ENCODE results near the gene HLTF. TPM values are rescaled to one million over a fixed set of nuclear protein-coding genes. Genes with fewer than 3 reads are reported as not detected.
A peak's percentile ranks its signal among the peaks of the same experiment; 100 is the strongest.
"Not testable (repeated sequence)": the region's sequence is repeated elsewhere in the genome, so short reads cannot be mapped to it uniquely, and the experiment has no call there.

Gene HLTF
- total RNA-seq, 1 donor from 2014 or later = 12.9 TPM

- FAIRE-seq (no peak), DNase-seq (ENCODE audit: low read depth) (no peak)
- no peak for TF ChIP-seq CTCF (IDR thresholded peaks at IDR 0.05; ENCODE audit: insufficient read depth, low read length, severe bottlenecking)
- no peaks in the 10 kb centered on the region for H3K27me3 ChIP-seq (ENCODE audit: control insufficient read depth, insufficient read depth, low read length)
- H3K4me3 ChIP-seq (ENCODE audit: low read depth, low read length) = no peak overlapping the region
- peaks cover 2% of the 10 kb centered on the region for H3K36me3 ChIP-seq (ENCODE audit: control insufficient read depth, insufficient read depth, low read length)
These were observed 88.7 kb downstream of the HLTF start for GRCh38 chr3:148997623-148998022.

- Histone ChIP-seq H3K4me3 (ENCODE audit: low read depth, low read length) (no peak overlapping the region), H3K36me3 (ENCODE audit: control insufficient read depth, insufficient read depth, low read length) (peaks cover 2% of the 10 kb centered on the region), H3K27me3 (ENCODE audit: control insufficient read depth, insufficient read depth, low read length) (no peaks in the 10 kb centered on the region)
- no peak for TF ChIP-seq CTCF (IDR thresholded peaks at IDR 0.05; ENCODE audit: insufficient read depth, low read length, severe bottlenecking)
- DNase-seq (ENCODE audit: low read depth) (no peak), FAIRE-seq (no peak)
These were observed 93.6 kb downstream of the HLTF start for GRCh38 chr3:148992635-148993255.

- peaks cover 2% of the 10 kb centered on the region for H3K36me3 ChIP-seq (ENCODE audit: control insufficient read depth, insufficient read depth, low read length)
- DNase-seq (ENCODE audit: low read depth) (peak; percentile 8), FAIRE-seq (no peak)
- peak overlapping the region; percentile 92 for H3K4me3 ChIP-seq (ENCODE audit: low read depth, low read length)
- no peak for TF ChIP-seq CTCF (IDR thresholded peaks at IDR 0.05; ENCODE audit: insufficient read depth, low read length, severe bottlenecking)
- no peaks in the 10 kb centered on the region for H3K27me3 ChIP-seq (ENCODE audit: control insufficient read depth, insufficient read depth, low read length)
These were observed 94.2 kb downstream of the HLTF start for GRCh38 chr3:148992027-148992634.

- peak; percentile 6 for TF ChIP-seq CTCF (IDR thresholded peaks at IDR 0.05; ENCODE audit: insufficient read depth, low read length, severe bottlenecking)
- FAIRE-seq = no peak
- peak; percentile 62 for DNase-seq (ENCODE audit: low read depth)
These were observed 94.9 kb downstream of the HLTF start, which contains the start of gene GYG1 for GRCh38 chr3:148991219-148992026. Gene GYG1, plus strand, starts transcription at chr3:148991540. Its CDS starts 101 bp downstream, at chr3:148991641.

GRCh38 chr3:148990236-148990635 lies 96.1 kb downstream of the HLTF start:
- no peak for TF ChIP-seq CTCF (IDR thresholded peaks at IDR 0.05; ENCODE audit: insufficient read depth, low read length, severe bottlenecking)
- FAIRE-seq = no peak
- peaks cover 2% of the 10 kb centered on the region for H3K36me3 ChIP-seq (ENCODE audit: control insufficient read depth, insufficient read depth, low read length)

More at GRCh38 chr3:148991219-148992026, 94.9 kb downstream of the HLTF start, which contains the start of gene GYG1:
- Histone ChIP-seq H3K4me3 (ENCODE audit: low read depth, low read length) (peak within 1 kb of the TSS; percentile 92), H3K36me3 (ENCODE audit: control insufficient read depth, insufficient read depth, low read length) (peaks cover 2% of the 10 kb centered on the region), H3K27me3 (ENCODE audit: control insufficient read depth, insufficient read depth, low read length) (no peaks in the 10 kb centered on the region)

GRCh38 chr3:148987551-148987950 lies 98.8 kb downstream of the HLTF start:
- not testable (repeated sequence) for H3K27me3 ChIP-seq (ENCODE audit: control insufficient read depth, insufficient read depth, low read length); H3K4me3 ChIP-seq (ENCODE audit: low read depth, low read length); FAIRE-seq; DNase-seq (ENCODE audit: low read depth); H3K36me3 ChIP-seq (ENCODE audit: control insufficient read depth, insufficient read depth, low read length)

More at GRCh38 chr3:148990236-148990635, 96.1 kb downstream of the HLTF start:
- H3K27me3 ChIP-seq (ENCODE audit: control insufficient read depth, insufficient read depth, low read length) = no peaks in the 10 kb centered on the region
- no peak for DNase-seq (ENCODE audit: low read depth)
- H3K4me3 ChIP-seq (ENCODE audit: low read depth, low read length) = no peak overlapping the region

All from bronchial epithelial cell (primary cell).